AML-193 (cell line): Measurements from ENCODE around the gene ERI2.

Source experiments
- DNase-seq, 2 experiments: peaks; one replicate each; lab custom pipeline; 2025; lab: John Stamatoyannopoulos, UW

Gene ERI2

GRCh38 chr16:20806168-20807050 is at the start of gene ERI2, which contains the start of gene REXO5:
Gene ERI2, minus strand, starts transcription at chr16:20806472. Its CDS starts 42 bp downstream, at chr16:20806430.
Gene REXO5, plus strand, starts transcription at chr16:20806527. Its CDS starts 427 bp downstream, at chr16:20806954.
- DNase-seq: peak; percentile 81 to 88

GRCh38 chr16:20854963-20855362 is 48.7 kb upstream of the ERI2 start:
- DNase-seq: no peak

GRCh38 chr16:20853981-20854620 is 47.8 kb upstream of the ERI2 start:
- DNase-seq: no peak

- DNase-seq: no peak
These were observed 46.9 kb upstream of the ERI2 start for GRCh38 chr16:20853143-20853542.

- DNase-seq: no peak
These were observed 45.3 kb upstream of the ERI2 start for GRCh38 chr16:20851601-20852000.

GRCh38 chr16:20850981-20851380 is 44.7 kb upstream of the ERI2 start:
- no peak for DNase-seq

- peak; percentile 53 to 66 for DNase-seq
These were observed 43.5 kb upstream of the ERI2 start for GRCh38 chr16:20849589-20850390.

- DNase-seq: no peak
These were observed 41.3 kb upstream of the ERI2 start for GRCh38 chr16:20847550-20847949.

GRCh38 chr16:20846551-20846950 is 40.3 kb upstream of the ERI2 start:
- no peak for DNase-seq

- DNase-seq: no peak
These were observed 39.8 kb upstream of the ERI2 start for GRCh38 chr16:20846030-20846429.

GRCh38 chr16:20844588-20844987 is 38.3 kb upstream of the ERI2 start:
- peak; percentile 10 to 12 for DNase-seq

- DNase-seq: no peak
These were observed 37.8 kb upstream of the ERI2 start for GRCh38 chr16:20844054-20844453.

GRCh38 chr16:20839504-20839903 is 33.2 kb upstream of the ERI2 start:
- no peak for DNase-seq

- no peak for DNase-seq
These were observed 32.0 kb upstream of the ERI2 start for GRCh38 chr16:20838240-20838639.

GRCh38 chr16:20833086-20833485 is 26.8 kb upstream of the ERI2 start:
- no peak for DNase-seq

GRCh38 chr16:20830372-20830771 is 24.1 kb upstream of the ERI2 start:
- no peak for DNase-seq

GRCh38 chr16:20829536-20829935 is 23.3 kb upstream of the ERI2 start:
- no peak for DNase-seq

- DNase-seq: no peak
These were observed 19.8 kb upstream of the ERI2 start for GRCh38 chr16:20826039-20826566.

GRCh38 chr16:20822521-20823325 is 16.5 kb upstream of the ERI2 start:
- DNase-seq: no peak

- DNase-seq: no peak
These were observed 15.4 kb upstream of the ERI2 start for GRCh38 chr16:20821682-20822081.

- no peak for DNase-seq
These were observed 12.8 kb upstream of the ERI2 start for GRCh38 chr16:20818929-20819585.
